Embryonic facial prominence (tissue), 1 donor: ENCODE results near the gene CDH23.

ENCODE experiments used
- DNase-seq: peaks from one replicate; pipeline ENCODE4 v3.0.0-alpha.2; 2016; ENCODE audit errors: extremely low spot score

CDH23 gene

DNA sequence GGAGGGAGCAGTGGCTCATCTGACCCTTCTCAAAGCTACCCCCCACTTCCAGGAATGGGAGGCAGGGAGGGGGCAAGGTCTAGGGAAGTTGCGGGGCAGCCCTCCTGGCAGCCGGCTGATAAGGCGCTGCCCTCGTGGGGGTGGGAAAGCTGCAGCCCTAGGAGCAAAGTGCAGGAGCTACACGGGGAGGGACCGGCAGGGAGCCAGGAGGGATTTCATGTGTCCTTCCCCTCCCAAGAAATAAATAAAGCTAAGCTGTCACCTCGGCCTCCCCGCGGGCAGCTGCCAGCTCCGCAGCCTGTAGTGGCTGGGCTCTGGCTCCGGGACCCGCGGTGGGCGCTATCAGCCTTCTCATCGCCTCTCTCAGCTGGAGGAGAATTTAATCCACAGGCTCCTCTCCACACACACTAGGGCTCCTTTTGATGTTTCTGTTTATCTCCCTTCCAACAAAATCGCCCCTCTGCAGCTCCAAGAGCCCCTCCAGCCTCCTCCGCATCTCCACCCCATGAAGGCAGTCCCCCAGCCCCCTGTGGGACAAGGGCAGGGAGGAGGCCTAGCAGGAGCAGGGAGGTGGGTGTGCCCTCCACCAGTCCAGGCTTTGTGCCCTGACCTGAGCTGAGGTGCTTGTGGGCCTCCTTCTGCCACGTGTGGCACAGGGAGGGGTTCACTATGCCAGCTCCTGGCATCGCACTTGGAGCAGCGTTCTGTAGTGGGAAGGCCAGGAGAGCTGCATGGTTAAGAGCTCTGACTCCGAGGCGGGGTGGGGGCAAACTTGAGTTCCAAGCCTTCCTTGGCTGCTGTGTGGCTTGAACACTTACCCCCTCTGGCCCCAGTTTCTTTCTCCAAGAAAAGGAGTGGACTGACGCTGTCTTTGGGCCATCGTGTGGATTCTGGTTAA, 242.4 kb downstream of the CDH23 start:
- DNase-seq: no peak

- DNase-seq: no peak
Measured at GRCh38 chr10:71640607-71641006, 243.9 kb downstream of the CDH23 start.

GRCh38 chr10:71641449-71641848, 244.7 kb downstream of the CDH23 start:
- DNase-seq: no peak

- no peak for DNase-seq
Measured at GRCh38 chr10:71641986-71642385, 245.3 kb downstream of the CDH23 start.

DNA sequence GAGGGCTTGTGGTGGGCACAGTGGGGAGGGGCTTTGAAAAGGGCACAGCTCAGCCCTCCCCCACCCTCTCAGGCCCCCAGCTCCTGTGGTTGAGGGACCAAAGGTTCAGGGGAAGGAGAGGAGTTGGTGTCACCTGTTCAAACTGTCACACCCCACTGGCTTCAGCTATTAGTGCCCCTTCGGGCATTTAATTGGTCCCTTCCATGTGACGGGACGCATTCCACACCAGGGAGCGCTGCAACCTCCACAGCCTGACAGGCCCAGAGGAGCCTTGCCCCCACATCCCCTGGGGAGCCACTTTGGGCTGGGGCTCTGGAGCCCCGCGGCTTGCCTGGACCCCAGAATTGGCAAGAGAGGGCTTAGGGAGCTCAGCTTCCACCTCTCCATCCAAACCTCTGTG, 247.2 kb downstream of the CDH23 start:
- no peak for DNase-seq

GRCh38 chr10:71644307-71645180, 247.8 kb downstream of the CDH23 start:
- DNase-seq: no peak

- DNase-seq: no peak
Measured at GRCh38 chr10:71645185-71645584, 248.5 kb downstream of the CDH23 start.

DNA sequence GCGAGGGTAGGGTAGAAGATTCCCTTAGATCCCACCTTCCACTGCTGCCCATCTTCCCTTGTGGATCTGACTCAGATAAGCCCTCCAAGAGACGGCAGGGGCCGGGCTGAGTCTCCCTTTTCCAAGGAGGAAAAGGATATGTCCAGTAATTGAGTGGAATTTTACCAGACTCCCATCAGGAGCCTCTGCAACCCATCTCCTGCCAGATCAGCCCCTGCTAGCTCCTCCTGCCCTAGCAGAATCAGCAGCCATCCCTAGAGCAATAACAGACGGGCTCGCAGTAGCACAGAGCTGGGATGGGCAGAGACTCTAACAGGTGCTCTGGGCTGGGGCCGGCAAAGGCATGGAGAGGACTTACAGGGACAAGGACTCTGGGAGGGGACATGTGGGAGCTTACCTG, 249.3 kb downstream of the CDH23 start:
- DNase-seq: no peak

DNA sequence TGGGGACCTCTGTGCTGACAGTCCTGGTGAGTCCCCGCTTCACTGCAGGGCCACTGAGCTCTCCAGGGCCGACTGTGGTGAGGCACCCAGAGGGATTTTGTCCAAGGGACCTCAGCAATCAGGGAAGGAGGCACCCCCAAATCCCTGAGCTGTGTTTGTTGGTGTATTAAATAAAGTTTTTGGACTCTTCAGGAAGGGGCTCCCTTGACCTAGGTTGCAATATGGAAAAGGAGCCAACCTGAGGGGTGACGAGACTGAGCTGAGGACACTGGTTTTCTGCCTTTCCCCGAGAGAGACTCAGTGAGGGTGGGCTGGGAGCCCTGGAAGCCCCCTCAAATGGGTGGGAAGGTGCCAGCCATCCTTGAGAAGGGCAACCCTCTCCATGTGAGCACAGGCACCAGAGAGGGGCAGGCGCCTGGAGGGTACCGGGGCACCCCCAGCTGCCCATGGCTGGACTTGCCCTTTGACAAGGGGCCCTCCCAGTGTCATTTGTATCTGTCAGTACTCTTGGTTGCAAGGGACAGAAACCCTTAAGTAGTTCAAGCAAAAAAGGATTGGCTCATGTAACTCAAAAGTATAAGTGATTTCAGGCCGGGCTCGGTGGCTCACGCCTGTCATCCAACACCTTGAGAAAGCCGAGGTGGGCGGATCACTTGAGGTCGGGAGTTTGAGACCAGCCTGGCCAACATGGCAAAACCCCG, 250.0 kb downstream of the CDH23 start:
- DNase-seq: no peak

- DNase-seq: no peak
Measured at GRCh38 chr10:71647526-71648253, 251.0 kb downstream of the CDH23 start.

- DNase-seq: no peak
Measured at GRCh38 chr10:71648254-71648932, 251.7 kb downstream of the CDH23 start.

- no peak for DNase-seq
Measured at GRCh38 chr10:71648933-71649320, 252.2 kb downstream of the CDH23 start.

GRCh38 chr10:71649631-71650030, 252.9 kb downstream of the CDH23 start:
- no peak for DNase-seq

GRCh38 chr10:71650397-71650796, 253.7 kb downstream of the CDH23 start:
- no peak for DNase-seq

GRCh38 chr10:71651428-71651827, 254.7 kb downstream of the CDH23 start:
- DNase-seq: no peak

GRCh38 chr10:71651928-71652327, 255.2 kb downstream of the CDH23 start:
- DNase-seq: no peak

GRCh38 chr10:71653044-71653443, 256.3 kb downstream of the CDH23 start:
- DNase-seq: no peak

DNA sequence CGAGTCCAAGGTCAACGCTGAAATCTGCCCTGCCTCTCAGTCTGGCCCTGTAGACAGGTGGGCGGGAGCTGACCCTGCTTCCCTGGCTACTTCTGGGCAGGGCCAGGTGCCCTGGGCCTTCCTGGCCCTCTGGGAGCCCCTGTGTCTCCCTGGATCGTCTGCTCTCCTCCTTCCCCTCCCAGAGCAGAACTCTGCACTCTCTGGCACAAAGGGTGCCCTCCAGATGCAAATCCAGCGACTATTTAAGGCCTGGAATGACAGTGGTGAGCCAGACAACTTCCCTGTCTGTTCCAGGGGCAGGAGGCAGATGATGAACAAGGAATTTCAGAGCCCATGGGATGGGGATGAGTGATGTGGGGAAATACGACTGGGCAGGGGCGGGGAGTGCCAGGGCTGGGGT, 259.5 kb downstream of the CDH23 start:
- DNase-seq: no peak

GRCh38 chr10:71657604-71658466, 261.1 kb downstream of the CDH23 start:
- no peak for DNase-seq

DNA sequence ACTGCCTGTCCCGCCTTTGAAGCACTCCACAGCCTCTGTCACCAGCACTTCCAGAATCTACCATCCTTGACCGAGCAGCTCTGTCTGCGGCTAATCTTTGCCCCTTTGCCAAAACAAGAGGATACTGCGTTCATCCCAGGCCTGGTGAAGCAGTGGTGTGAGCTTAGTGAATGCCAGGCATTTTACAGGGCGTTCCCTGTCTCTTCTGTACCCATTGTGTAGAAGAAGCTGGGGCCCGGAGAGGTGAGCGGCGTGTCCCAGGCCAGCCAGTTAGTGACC, 261.7 kb downstream of the CDH23 start:
- DNase-seq: no peak
